ENCODE data around the gene SEPTIN10.

Gene SEPTIN10

DNA sequence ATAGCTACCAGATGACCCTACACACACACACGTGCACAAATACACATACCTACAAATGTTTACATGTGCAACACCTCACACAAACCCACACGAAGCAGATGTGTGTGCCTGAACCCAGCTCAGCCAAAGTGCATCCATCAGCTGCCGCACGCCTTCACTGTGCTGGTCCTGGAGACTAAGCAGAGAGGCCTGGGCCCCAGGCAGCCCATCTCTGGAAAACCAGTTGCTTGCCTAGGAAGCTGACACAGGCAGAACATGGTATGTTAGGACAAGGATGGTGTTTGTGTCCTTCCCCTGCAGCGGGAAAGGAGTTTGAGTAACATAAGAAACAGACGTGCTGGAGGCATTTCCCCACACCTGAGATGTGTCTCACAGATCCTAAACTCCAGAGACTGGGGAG lies 86.7 kb downstream of the SEPTIN10 start:
- H3K4me3 ChIP-seq, result no peak overlapping the region
- no peak overlapping the region for H3K9ac ChIP-seq (ENCODE audit: insufficient read length)
- TF ChIP-seq POLR2AphosphoS5 (IDR thresholded peaks at IDR 0.05; ENCODE audit: borderline replicate concordance, low read depth, low read length), result no peak
- no peak for TF ChIP-seq FOXP2 (optimal IDR thresholded peaks at IDR 0.05; ENCODE audit: control extremely low read depth, extremely low read length, insufficient read depth)
- no peak for TF ChIP-seq EZH2 (IDR thresholded peaks at IDR 0.05)
- no peak for DNase-seq (ENCODE audit: low read depth, low spot score)
- no peaks in the 10 kb centered on the region for H3K9me3 ChIP-seq (ENCODE audit: low read depth, low read length)
- H3K36me3 ChIP-seq (ENCODE audit: insufficient read depth, low read length), result no peaks in the 10 kb centered on the region
- no peak overlapping the region for H3K27ac ChIP-seq

- TF ChIP-seq EZH2 (IDR thresholded peaks at IDR 0.05) (no peak), POLR2AphosphoS5 (IDR thresholded peaks at IDR 0.05; ENCODE audit: borderline replicate concordance, low read depth, low read length) (no peak), FOXP2 (optimal IDR thresholded peaks at IDR 0.05; ENCODE audit: control extremely low read depth, extremely low read length, insufficient read depth) (no peak)
- H3K36me3 ChIP-seq (ENCODE audit: insufficient read depth, low read length), result no peaks in the 10 kb centered on the region
- DNase-seq (ENCODE audit: low read depth, low spot score), result no peak
- no peak overlapping the region for H3K27ac ChIP-seq
- no peak overlapping the region for H3K4me3 ChIP-seq
- H3K9ac ChIP-seq (ENCODE audit: insufficient read length), result no peak overlapping the region
- H3K9me3 ChIP-seq (ENCODE audit: low read depth, low read length), result no peaks in the 10 kb centered on the region
These were observed 87.3 kb downstream of the SEPTIN10 start for GRCh38 chr2:109526442-109526970.

DNA sequence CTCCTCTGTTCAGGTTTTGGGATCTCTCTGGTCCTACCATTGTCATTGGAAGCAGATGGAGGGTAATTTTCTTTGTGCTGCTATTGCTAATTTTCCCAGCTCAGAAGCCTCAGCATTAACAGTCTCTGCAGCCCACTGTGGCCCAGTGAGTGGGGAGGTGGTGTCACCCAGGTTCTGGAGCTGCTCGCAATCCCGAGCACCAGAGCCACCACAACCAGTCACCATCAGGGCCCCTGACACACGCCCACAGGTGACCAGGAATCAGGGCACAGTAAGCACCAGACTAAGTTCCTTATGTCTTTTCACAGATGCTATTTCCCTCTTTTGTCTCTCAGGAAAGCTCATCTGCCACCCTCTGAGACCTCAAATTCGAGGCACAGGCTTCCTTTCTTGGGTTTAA lies 87.9 kb downstream of the SEPTIN10 start:
- H3K9ac ChIP-seq (ENCODE audit: insufficient read length), result no peak overlapping the region
- H3K36me3 ChIP-seq (ENCODE audit: insufficient read depth, low read length), result no peaks in the 10 kb centered on the region
- H3K9me3 ChIP-seq (ENCODE audit: low read depth, low read length), result no peaks in the 10 kb centered on the region
- H3K4me3 ChIP-seq, result no peak overlapping the region
- DNase-seq (ENCODE audit: low read depth, low spot score), result no peak
- no peak overlapping the region for H3K27ac ChIP-seq
- TF ChIP-seq FOXP2 (optimal IDR thresholded peaks at IDR 0.05; ENCODE audit: control extremely low read depth, extremely low read length, insufficient read depth) (no peak), EZH2 (IDR thresholded peaks at IDR 0.05) (no peak), POLR2AphosphoS5 (IDR thresholded peaks at IDR 0.05; ENCODE audit: borderline replicate concordance, low read depth, low read length) (no peak)

DNA sequence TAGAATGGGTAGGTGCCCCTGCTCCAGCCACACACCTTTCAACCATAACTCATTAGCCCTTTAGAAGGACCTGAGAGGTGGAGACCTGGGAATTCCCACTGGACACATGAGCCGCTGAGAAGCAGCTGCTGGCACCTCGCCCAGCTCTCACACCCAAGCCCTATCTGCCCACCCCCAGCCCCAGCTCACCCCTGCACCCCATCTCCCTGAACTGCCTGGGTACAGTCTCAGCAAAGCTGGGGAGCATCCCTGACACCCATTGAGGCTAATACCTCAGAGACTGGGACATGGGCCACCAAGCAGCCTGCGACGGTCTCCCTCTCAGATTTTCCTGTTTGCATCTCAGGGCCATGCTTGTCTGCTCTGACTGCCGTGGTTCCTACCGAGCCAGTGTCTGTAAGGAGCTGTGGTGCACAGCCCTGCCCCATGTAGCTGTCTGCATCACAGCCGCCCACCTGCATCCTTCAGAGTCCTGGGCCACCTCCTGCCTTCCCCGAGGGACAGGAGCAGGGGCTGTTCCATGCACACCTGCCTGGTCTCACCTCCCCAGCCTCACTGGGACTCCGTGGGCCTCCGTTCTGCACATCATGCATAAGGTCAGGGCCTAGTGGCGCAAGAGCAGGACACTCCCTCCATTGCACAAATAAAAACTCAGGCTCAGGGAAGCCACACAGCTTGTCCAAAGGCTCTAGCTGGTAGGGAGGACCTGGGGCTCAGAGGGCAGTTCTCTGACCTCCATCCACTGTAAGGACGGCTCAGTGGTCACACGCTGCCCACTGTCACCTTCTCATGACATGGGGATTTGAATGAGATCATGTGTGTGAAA lies 90.0 kb downstream of the SEPTIN10 start:
- DNase-seq (ENCODE audit: low read depth, low spot score), result no peak
- no peak overlapping the region for H3K4me3 ChIP-seq

DNA sequence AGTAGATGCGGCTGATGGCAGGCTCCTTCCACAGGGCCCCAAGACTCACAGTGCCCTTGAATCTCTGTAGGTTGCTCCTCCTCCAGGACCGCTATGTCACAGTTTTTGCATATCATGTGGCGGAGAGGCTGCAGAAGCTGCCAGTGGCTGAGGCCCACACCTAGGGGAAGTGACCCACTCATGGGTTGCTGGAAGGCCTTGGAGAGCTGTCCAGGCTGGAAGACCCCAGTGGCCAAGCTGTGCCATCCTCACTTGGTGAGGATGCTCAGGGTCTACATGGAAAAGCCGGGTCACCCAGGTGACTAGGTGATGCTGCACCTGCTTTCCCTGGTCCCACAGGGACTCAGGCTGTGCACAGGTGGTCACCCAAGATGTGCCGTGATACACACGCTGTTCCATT lies 90.6 kb downstream of the SEPTIN10 start:
- no peaks in the 10 kb centered on the region for H3K9me3 ChIP-seq (ENCODE audit: low read depth, low read length)
- DNase-seq (ENCODE audit: low read depth, low spot score), result no peak
- H3K27ac ChIP-seq, result no peak overlapping the region
- H3K9ac ChIP-seq (ENCODE audit: insufficient read length), result no peak overlapping the region
- no peak overlapping the region for H3K4me3 ChIP-seq
- H3K36me3 ChIP-seq (ENCODE audit: insufficient read depth, low read length), result no peaks in the 10 kb centered on the region
- TF ChIP-seq EZH2 (IDR thresholded peaks at IDR 0.05) (no peak), POLR2AphosphoS5 (IDR thresholded peaks at IDR 0.05; ENCODE audit: borderline replicate concordance, low read depth, low read length) (no peak)

More for the DNA sequence above, 90.0 kb downstream of the SEPTIN10 start:
- no peak overlapping the region for H3K9ac ChIP-seq (ENCODE audit: insufficient read length)
- TF ChIP-seq FOXP2 (optimal IDR thresholded peaks at IDR 0.05; ENCODE audit: control extremely low read depth, extremely low read length, insufficient read depth) (no peak), POLR2AphosphoS5 (IDR thresholded peaks at IDR 0.05; ENCODE audit: borderline replicate concordance, low read depth, low read length) (no peak), EZH2 (IDR thresholded peaks at IDR 0.05) (no peak)
- H3K36me3 ChIP-seq (ENCODE audit: insufficient read depth, low read length), result no peaks in the 10 kb centered on the region
- no peaks in the 10 kb centered on the region for H3K9me3 ChIP-seq (ENCODE audit: low read depth, low read length)
- no peak overlapping the region for H3K27ac ChIP-seq

DNA sequence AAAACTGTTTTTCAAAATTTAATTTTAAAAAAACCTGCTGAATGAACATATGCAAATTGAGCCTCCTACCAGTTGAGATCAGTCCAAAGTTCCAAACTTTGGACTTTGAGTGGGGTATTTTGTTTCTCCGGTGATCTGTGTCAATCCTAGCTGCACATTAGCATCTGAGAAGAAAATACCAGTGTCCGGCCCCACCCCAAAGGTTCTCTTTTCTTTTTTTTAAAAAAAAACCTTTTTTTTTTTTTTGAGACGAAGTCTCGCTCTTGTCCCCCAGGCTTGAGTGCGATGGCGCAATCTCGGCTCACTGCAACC lies 91.7 kb downstream of the SEPTIN10 start:
- Histone ChIP-seq H3K36me3 (ENCODE audit: insufficient read depth, low read length) (no peaks in the 10 kb centered on the region), H3K27ac (no peak overlapping the region), H3K4me3 (no peak overlapping the region), H3K9me3 (ENCODE audit: low read depth, low read length) (no peaks in the 10 kb centered on the region), H3K9ac (ENCODE audit: insufficient read length) (no peak overlapping the region)
- no peak for TF ChIP-seq EZH2 (IDR thresholded peaks at IDR 0.05)
- TF ChIP-seq POLR2AphosphoS5 (IDR thresholded peaks at IDR 0.05; ENCODE audit: borderline replicate concordance, low read depth, low read length), result no peak
- TF ChIP-seq FOXP2 (optimal IDR thresholded peaks at IDR 0.05; ENCODE audit: control extremely low read depth, extremely low read length, insufficient read depth), result no peak
- DNase-seq (ENCODE audit: low read depth, low spot score), result no peak

DNA sequence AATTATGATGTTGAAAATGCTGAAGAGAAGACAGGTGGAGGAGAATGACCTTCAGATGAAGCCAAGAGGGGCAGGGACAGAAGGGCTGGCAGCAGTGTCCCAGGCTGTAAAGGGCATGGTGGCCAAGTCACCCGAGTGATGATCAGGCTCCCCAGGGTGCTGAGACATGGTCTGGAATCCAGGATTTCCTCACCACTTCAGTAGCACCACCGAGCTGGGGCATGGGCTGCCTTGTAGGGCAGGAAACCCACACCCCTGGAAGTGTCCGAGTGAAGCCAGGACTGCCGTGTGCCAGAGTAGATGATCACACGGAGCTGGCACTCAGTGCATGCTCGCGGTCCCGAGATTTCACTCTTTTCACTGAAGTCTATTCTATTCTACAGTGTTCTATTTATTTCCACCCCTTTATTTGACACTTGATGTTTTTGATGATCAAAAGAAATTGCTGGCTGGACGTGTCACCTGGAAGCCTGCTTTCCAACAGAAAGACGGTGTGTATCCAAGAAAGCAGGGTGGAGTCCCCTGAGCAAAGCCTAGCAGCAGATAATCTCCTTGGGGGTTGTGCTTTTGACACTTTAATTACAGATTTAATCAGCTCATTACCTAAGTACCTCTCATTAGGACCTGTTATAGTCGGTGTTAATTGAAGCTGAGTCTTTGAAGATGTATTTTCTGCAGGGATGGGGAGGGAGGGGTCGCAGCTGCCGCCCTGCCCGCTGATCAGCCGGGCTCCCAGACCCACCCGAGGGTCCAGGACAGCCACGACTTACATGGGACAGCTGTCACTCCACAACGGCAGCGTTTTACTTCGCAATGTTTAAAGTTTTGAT lies 92.3 kb downstream of the SEPTIN10 start:
- no peak overlapping the region for H3K9ac ChIP-seq (ENCODE audit: insufficient read length)
- TF ChIP-seq EZH2 (IDR thresholded peaks at IDR 0.05) (no peak), FOXP2 (optimal IDR thresholded peaks at IDR 0.05; ENCODE audit: control extremely low read depth, extremely low read length, insufficient read depth) (no peak), POLR2AphosphoS5 (IDR thresholded peaks at IDR 0.05; ENCODE audit: borderline replicate concordance, low read depth, low read length) (no peak)
- DNase-seq (ENCODE audit: low read depth, low spot score), result no peak

GRCh38 chr2:109519513-109519912 lies 94.3 kb downstream of the SEPTIN10 start:
- Histone ChIP-seq H3K4me3 (no peak overlapping the region), H3K36me3 (ENCODE audit: insufficient read depth, low read length) (no peaks in the 10 kb centered on the region), H3K9ac (ENCODE audit: insufficient read length) (no peak overlapping the region), H3K27ac (no peak overlapping the region), H3K9me3 (ENCODE audit: low read depth, low read length) (no peaks in the 10 kb centered on the region)
- DNase-seq (ENCODE audit: low read depth, low spot score), result no peak
- TF ChIP-seq POLR2AphosphoS5 (IDR thresholded peaks at IDR 0.05; ENCODE audit: borderline replicate concordance, low read depth, low read length) (no peak), EZH2 (IDR thresholded peaks at IDR 0.05) (no peak), FOXP2 (optimal IDR thresholded peaks at IDR 0.05; ENCODE audit: control extremely low read depth, extremely low read length, insufficient read depth) (no peak)

More for the DNA sequence above, 92.3 kb downstream of the SEPTIN10 start:
- no peaks in the 10 kb centered on the region for H3K9me3 ChIP-seq (ENCODE audit: low read depth, low read length)
- H3K36me3 ChIP-seq (ENCODE audit: insufficient read depth, low read length), result no peaks in the 10 kb centered on the region
- no peak overlapping the region for H3K27ac ChIP-seq
- no peak overlapping the region for H3K4me3 ChIP-seq
